Upper lobe of left lung (tissue), 4 donors: ENCODE measurements around the gene PGAP6.

Source experiments
- POLR2A ChIP-seq, 4 donors: fragments of 450-650 bp; IDR thresholded peaks; one replicate each; pipeline ENCODE4 v1.5.1; 2016 to 2017; ENCODE audit warnings: antibody characterized with exemption in 4 of 4, mild to moderate bottlenecking in 2 of 4
- TF ChIP-seq, protein P1 (sequence below), 6 experiments: fragments of 450-650 bp in 4 of 6; fragments of 200-600 bp in 2 of 6; sonication (generic) in 2 of 6; IDR thresholded peaks; one replicate each; pipeline ENCODE4 v1.5.1; 2016 to 2019; ENCODE audit warnings: antibody characterized with exemption in 6 of 6

DNA sequence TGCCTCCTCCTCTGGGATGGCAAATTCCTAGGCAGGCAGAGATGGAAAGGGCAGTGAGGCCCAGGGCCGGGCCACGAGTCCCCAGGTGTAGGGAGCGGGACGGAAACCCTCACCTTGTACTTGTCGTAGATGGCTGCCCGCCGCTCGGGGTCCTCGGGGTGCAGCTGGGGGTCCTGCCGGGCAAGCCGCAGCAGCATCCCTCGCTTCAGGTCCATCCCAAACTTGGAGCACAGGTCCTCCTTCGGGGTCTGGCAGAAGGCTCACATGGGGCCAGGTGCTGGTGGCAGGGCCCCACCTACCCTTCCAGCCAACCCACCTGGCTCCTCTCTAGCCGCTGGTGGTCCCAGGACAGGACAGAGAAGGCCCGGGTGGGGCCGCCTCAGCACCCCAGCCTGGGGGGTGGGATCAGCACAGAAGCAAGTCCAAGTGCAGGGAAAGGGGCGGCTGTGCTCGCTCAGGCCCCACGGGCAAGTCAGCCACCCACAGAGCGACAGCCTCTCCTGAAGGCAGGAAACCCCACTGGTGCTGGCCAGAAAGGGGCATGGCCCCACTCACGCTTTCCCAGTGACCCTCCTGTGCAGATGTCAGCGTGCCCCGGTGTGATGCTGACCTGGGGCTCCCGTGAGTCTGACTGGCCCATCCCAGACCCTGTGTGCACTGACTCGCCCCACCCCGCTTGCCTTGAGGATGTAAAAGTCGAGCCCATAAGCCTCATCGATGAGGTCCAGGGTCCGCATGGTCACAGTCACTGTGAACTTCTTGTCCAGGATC, 13.2 kb downstream of the PGAP6 start:
- TF ChIP-seq, protein P1, sequence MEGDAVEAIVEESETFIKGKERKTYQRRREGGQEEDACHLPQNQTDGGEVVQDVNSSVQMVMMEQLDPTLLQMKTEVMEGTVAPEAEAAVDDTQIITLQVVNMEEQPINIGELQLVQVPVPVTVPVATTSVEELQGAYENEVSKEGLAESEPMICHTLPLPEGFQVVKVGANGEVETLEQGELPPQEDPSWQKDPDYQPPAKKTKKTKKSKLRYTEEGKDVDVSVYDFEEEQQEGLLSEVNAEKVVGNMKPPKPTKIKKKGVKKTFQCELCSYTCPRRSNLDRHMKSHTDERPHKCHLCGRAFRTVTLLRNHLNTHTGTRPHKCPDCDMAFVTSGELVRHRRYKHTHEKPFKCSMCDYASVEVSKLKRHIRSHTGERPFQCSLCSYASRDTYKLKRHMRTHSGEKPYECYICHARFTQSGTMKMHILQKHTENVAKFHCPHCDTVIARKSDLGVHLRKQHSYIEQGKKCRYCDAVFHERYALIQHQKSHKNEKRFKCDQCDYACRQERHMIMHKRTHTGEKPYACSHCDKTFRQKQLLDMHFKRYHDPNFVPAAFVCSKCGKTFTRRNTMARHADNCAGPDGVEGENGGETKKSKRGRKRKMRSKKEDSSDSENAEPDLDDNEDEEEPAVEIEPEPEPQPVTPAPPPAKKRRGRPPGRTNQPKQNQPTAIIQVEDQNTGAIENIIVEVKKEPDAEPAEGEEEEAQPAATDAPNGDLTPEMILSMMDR (IDR thresholded peaks at IDR 0.05) = no peak
- no peak for TF ChIP-seq POLR2A (IDR thresholded peaks at IDR 0.05)
